ENCODE data around the gene INHBC.

GRCh38 chr12:57474430-57474829 is 39.8 kb downstream of the INHBC start:
- TF ChIP-seq CTCF (IDR thresholded peaks at IDR 0.05) (no peak), POLR2A (IDR thresholded peaks at IDR 0.05) (no peak), EP300 (IDR thresholded peaks at IDR 0.05) (no peak), POLR2AphosphoS5 (IDR thresholded peaks at IDR 0.05) (no peak)

Data from stomach (tissue), 4 donors.